Measurements from ENCODE around the gene ZBTB20. TPM values are rescaled to one million over a fixed set of nuclear protein-coding genes. Genes with fewer than 3 reads are reported as not detected.

The ZBTB20 gene
- total and polyA plus RNA-seq, 9 donors, result 4.3 to 160 (median 107) TPM

DNA sequence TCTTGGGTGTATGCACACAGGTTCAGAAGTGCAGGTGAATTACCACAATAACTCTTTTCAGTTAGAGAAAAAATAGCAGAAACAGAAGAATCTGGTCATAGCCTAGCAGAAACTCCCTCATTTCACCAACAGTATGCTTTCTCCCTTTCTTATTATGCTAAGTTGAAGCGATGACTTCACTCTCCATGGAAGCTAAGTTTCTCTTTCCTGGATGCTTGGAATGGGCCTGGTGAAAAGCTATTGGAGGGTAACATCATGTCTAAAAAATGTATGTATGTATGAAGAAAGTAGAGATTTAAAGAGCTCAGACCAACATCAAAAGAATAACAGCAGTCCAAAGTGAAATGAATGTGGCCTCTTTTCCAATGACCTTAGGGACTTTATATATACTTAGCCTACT lies 707.8 kb downstream of the ZBTB20 start:
- Histone ChIP-seq H3K27me3 (no peaks in the 10 kb centered on the region), H3K4me3 (no peak overlapping the region), H3K4me1 (ENCODE audit: insufficient read depth) (peaks cover 7% of the 10 kb centered on the region), H3K36me3 (no peaks in the 10 kb centered on the region), H3K27ac (no peak overlapping the region), H3K9me3 (no peaks in the 10 kb centered on the region)
- no peak for DNase-seq
- TF ChIP-seq, protein P1, sequence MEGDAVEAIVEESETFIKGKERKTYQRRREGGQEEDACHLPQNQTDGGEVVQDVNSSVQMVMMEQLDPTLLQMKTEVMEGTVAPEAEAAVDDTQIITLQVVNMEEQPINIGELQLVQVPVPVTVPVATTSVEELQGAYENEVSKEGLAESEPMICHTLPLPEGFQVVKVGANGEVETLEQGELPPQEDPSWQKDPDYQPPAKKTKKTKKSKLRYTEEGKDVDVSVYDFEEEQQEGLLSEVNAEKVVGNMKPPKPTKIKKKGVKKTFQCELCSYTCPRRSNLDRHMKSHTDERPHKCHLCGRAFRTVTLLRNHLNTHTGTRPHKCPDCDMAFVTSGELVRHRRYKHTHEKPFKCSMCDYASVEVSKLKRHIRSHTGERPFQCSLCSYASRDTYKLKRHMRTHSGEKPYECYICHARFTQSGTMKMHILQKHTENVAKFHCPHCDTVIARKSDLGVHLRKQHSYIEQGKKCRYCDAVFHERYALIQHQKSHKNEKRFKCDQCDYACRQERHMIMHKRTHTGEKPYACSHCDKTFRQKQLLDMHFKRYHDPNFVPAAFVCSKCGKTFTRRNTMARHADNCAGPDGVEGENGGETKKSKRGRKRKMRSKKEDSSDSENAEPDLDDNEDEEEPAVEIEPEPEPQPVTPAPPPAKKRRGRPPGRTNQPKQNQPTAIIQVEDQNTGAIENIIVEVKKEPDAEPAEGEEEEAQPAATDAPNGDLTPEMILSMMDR (IDR thresholded peaks at IDR 0.05), result no peak
- TF ChIP-seq POLR2A (IDR thresholded peaks at IDR 0.05), result no peak
- TF ChIP-seq EP300 (IDR thresholded peaks at IDR 0.05), result no peak
- intact Hi-C loops (cut with DNase I), result no loop called here
- 95 to 98% (median 98%) methylated on average over 1 of the region's 1 CpG for WGBS, 3 donors

DNA sequence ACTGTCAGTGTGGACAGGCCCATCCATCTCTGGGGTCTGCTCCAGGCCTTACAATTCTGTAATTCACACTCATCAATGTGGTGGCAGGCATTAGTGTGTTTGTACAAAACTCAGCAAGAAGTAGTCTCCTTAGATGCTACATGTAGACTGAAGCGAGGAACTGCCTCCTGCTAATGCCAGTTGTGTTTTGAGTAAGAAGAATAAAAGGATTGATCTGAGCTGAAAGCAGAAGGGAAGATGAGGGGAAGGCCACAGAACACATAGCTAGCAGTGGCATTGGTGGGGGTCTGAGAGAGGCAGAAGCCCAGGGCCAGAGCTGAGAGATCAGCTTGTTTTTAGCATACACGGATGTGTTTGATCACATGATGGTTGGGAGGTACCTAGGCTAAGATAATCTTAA lies 709.2 kb downstream of the ZBTB20 start:
- whole genome bisulfite sequencing, 3 donors, result 91 to 95% (median 92%) methylated on average over 2 of the region's 2 CpGs
- no peak overlapping the region for H3K4me3 ChIP-seq
- DNase-seq, result no peak
- TF ChIP-seq POLR2A (IDR thresholded peaks at IDR 0.05), result no peak
- TF ChIP-seq, protein P1 (IDR thresholded peaks at IDR 0.05), result no peak
- no peak for TF ChIP-seq EP300 (IDR thresholded peaks at IDR 0.05)
- no peak overlapping the region for H3K27ac ChIP-seq
- H3K36me3 ChIP-seq, result no peaks in the 10 kb centered on the region
- no peaks in the 10 kb centered on the region for H3K9me3 ChIP-seq
- H3K27me3 ChIP-seq, result no peaks in the 10 kb centered on the region
- intact Hi-C loops (cut with DNase I), result no loop called here
- peaks cover 7% of the 10 kb centered on the region for H3K4me1 ChIP-seq (ENCODE audit: insufficient read depth)

DNA sequence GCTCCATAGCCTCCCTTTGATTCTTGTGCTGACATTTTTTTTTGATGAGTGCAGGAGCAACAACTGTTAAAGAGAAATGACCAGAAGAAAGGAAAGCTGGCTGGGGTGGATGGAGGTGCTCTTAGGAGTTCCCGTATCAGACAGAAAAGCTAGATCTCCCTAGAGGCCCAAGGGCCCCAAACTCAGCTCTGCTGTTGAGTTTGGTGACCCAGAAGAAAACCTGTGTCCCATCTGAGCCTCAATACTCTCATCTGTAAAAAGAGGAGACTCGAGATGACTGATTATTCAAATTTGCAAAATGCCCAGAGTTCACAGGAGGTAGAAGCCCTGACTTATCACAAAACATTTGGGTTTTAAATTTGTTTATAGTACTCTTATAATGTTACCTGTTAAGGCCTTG lies 710.9 kb downstream of the ZBTB20 start:
- 92 to 95% (median 95%) methylated on average over 2 of the region's 2 CpGs for WGBS, 3 donors
- no peaks in the 10 kb centered on the region for H3K9me3 ChIP-seq
- TF ChIP-seq, protein P1 (IDR thresholded peaks at IDR 0.05), result no peak
- TF ChIP-seq POLR2A (IDR thresholded peaks at IDR 0.05) (no peak), EP300 (IDR thresholded peaks at IDR 0.05) (no peak)

DNA sequence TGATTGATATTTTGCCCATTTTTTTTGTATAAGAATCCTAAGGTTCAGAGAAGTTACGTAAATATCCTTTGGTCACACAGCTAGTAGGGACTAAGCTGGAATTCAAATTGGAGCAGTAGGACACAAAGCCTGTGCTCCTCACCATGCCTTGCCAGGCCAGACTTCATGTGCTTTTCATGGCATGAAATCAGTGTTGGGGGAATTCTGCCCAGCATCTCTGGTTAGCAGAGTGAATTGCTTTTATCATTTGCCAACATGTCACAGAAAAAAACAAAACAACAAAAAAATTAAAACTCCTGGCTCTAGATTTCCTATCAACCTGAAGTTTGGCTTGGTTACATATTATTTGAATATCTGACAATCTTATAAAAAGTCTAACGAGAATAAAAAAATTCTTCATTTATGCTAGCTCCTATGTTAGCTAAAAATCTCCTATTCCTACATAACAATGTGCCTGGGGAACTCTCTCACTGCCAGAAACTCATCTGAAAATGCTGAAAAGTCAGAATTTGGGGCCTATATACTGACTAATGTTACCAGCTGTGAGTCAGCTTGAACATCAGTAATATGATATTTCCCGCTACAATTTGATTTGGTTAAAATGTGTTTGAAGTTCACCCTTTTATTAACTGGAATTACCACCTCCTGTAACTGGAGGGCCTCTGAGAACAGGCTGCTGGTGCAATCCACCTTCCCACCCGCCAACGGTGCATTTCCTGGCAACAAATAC lies 711.5 kb downstream of the ZBTB20 start:
- no peak for DNase-seq
- 84 to 89% (median 88%) methylated on average over 5 of the region's 5 CpGs for WGBS, 3 donors
- H3K27ac ChIP-seq, result no peak overlapping the region

More for the DNA sequence above, 710.9 kb downstream of the ZBTB20 start:
- DNase-seq, result no peak
- H3K27me3 ChIP-seq, result no peaks in the 10 kb centered on the region
- no peaks in the 10 kb centered on the region for H3K36me3 ChIP-seq
- H3K4me3 ChIP-seq, result no peak overlapping the region
- intact Hi-C loops (cut with DNase I), result no loop called here
- H3K4me1 ChIP-seq (ENCODE audit: insufficient read depth), result peaks cover 3% of the 10 kb centered on the region
- no peak overlapping the region for H3K27ac ChIP-seq

More for the DNA sequence above, 711.5 kb downstream of the ZBTB20 start:
- intact Hi-C loops (cut with DNase I), result no loop called here
- no peaks in the 10 kb centered on the region for H3K36me3 ChIP-seq
- peaks cover under 1% of the 10 kb centered on the region for H3K4me1 ChIP-seq (ENCODE audit: insufficient read depth)
- no peak overlapping the region for H3K4me3 ChIP-seq
- no peaks in the 10 kb centered on the region for H3K9me3 ChIP-seq
- TF ChIP-seq POLR2A (IDR thresholded peaks at IDR 0.05), result no peak
- TF ChIP-seq, protein P1 (IDR thresholded peaks at IDR 0.05), result no peak
- no peak for TF ChIP-seq EP300 (IDR thresholded peaks at IDR 0.05)
- H3K27me3 ChIP-seq, result no peaks in the 10 kb centered on the region
